Fibroblast of skin of left biceps (primary cell): Measurements from ENCODE around the gene RPS21.

Experiments used
- DNase-seq, 2 experiments: peaks; one replicate each; pipeline ENCODE4 v3.0.0-alpha.2; 2013; ENCODE audit warnings: low read depth in 2 of 2

The RPS21 gene

DNA sequence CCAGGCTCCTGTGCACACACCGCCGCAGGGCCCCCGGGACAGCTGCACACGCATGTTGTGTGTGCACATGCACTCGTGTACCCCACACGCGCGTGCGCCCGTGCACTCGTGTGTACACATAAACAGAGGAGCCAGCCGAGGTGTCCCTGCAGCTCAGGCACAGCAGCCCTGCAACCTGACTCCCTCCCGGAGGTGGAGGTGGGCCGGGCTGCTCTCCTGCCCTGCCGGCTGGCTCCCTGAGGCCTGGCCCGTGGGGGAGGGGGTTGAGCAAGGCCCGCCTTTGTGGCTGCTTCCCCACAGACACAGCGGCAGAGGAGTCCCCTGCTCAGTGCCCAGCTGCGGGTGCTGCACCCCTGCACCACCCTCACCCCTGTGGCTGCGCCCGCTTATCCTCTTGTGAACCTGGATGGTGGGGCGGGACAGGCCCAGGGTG, 39.8 kb downstream of the RPS21 start:
- DNase-seq, result no peak

DNA sequence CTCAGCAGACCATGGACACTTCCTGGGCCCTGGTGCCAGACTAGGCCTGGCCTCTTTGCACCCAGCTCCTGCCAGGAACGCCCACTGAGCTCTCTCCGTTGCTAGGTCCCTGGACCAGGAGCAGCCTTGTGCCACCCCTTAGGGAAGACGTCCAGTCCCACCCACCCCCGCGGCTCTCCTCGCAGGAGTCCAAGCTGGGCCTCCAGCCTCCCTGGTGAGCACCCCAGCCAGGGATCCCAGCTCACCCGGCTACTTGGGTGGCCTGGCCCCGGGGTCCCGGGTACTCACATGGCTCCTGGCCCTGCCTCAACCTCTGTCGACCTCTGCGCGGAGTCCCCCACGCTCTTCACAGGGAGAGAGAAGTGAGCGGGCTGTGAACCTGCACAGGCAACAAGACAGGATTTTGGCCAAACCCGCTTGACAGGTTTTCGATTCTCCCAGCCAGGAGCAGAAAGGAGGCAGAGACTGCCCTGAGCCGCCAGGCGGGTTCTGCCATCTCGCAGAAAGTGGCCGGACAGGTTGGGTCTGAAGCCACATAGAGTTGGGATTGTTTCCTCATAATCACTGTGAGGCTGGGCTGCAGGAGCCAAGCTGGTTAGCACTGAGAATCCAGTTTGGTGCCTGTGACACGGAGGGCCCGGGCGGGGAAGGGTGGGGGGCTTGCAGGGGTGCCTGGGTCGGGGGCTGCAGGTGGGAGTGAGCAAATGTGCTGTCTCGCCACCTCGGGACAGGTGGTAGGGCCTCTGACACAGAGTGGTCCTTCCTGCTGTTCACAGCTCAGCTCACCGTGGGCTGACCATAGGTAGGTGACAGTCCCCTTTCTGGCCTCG, 40.5 kb downstream of the RPS21 start, which contains the start of gene RBBP8NL:
Gene RBBP8NL (minus strand): TSS at position 368 of the 830 bp plus-strand sequence. CDS start 7,892 bp downstream, outside the sequence.
- no peak for DNase-seq

DNA sequence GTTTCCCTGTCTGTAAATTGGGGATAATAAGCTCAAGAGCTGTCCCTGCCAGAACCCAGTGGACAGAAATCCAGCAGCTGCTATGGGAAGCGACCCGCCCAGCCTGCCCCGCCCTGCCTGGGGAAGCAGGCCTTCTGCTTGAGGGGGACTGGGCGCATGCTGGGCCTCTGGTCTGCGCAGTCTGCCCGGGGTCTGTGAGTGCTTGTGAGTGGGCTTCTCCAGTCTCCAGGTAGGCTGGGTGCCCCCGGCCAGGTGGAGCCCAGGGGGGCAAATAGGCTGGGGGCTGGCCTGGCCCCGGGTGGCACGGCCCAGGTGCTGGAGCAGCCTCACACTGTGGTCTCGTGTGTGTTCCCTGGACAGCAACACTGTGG, 41.1 kb downstream of the RPS21 start:
- DNase-seq, result no peak

DNA sequence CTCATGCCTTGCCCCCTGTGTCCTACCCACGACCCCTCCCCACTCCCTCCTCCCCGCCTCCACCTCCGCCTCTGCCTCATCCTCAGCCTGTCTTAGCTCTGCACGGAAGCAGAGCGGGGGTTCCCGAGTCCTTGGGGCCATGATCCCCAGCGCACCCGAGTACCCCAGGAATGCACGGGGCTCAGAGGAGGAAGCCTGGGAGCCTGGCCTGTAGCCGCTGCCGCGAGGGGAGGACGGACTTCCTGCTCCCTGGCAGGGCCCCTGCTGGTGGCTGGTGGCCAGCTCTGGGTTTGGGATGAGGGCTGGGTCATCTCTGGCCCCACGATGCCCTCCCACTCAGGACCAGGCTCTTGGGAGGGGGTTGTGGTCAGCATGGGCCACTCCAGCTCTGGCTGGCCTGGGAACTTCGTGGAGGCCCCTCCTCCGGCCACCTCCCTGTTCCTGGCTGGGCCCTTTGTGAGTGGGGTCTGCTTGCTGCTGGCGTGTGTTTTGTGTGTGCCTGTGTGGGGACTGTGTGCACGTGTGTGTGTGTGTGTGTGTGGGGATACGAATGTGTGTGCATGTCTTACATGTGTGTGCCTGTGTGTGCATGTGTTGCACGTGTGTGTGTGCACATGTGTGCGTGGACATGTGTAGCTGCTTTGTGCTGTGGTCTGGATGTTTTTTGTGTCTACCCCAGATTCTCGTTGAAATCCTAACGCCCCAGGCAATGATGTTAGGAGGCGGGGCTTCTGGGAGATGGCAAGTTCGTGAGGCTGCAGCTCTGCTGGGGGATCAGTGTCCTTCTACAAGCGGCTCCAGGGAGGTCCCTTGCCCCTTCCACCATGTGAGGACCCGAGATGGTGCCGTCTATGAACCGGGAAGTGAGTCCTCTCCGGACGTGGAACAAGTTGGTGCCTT, 41.7 kb downstream of the RPS21 start:
- no peak for DNase-seq

DNA sequence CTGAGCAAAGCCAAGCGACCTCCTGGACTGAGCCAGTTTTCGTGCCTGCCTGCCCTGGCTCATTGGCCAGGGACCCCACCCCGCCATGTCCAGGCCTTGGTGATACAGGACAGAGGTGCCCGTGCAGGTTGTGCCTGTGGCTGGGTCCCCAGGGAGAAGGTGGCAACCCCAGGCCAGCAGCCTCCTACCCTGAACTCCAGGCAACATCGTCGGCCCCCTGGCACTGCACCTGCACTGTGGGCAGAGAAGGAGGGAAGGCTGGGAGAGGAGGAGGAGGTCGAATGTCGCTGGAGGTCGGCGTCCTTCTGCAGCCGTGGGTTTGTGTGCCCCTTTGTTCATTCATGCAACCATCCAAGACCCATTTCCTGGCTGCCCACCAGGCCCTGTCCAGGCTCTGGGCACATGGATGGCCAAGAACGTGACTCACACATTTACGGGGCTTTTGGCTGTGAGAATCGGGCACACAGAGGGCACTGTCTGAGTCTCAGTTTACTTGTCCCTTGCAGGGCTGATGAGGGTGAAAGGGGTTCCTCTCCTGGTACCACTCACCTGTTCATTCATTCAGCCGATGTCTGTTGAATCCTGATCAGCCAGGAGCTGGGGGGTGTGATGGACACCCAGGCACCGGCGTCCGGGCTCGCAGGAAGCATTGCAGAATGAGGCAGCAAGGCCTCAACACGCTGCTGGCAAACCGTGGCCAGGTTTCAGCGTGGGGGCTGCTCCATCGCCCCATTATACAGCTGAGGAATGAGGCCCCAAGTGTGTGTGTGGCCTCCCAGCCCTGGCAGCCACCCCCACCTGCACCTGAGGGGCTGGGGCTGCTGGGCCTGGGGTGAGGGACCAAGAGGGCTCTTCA, 42.8 kb downstream of the RPS21 start:
- DNase-seq, result no peak

DNA sequence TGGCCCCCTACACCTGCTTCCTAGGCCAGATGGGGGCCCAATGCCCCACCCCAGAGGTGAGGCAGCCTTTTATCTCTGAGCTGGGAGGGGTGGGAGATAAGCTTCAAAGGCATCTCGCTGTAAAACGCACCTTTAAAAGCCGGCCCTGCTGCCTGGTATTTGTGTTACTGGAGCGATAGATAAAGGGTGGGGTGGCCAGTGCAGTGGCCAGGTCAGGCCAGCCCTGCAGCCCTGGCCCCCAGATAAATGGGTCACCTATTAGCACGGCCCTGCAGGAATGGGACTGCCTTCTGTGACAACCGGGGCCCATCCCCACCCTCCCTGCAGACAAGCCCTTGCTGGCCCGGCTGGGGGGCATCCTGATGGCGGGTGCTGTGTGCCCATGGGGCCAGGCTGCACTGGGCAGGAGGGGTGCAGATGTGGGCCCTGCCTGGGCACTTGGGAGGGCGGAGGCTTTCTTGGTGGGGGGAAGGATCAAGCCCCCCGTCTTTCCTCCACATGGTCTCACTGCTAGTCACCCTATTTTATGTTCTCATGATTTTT, 43.5 kb downstream of the RPS21 start:
- no peak for DNase-seq

DNA sequence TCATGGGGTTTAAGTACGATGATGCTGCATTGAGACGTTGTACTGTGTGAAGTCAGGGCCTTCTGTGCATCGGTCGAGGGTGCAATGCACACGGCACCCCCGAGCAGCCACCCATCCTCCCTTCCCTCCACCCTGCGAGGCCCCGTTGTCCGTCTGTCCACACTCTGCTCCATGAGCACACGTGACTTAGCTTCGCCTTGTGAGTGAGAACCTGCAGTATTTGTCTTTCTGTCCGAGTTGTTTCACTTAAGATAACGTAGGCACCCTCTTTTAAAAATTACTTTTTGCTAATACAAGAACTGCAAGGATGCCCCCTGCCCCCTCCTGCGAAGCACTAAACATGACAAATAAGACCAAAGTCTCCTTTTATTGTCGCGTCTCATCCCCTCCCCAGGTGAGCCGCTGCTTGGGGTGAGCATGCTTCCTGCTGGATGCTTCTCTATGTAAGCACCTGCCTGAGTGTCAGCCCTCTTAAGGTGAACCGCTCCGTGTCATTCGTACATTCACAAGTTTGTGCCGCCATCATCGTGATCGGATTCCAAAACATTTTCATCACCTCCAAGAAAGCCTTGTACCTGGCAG, 44.1 kb downstream of the RPS21 start:
- DNase-seq, result no peak

DNA sequence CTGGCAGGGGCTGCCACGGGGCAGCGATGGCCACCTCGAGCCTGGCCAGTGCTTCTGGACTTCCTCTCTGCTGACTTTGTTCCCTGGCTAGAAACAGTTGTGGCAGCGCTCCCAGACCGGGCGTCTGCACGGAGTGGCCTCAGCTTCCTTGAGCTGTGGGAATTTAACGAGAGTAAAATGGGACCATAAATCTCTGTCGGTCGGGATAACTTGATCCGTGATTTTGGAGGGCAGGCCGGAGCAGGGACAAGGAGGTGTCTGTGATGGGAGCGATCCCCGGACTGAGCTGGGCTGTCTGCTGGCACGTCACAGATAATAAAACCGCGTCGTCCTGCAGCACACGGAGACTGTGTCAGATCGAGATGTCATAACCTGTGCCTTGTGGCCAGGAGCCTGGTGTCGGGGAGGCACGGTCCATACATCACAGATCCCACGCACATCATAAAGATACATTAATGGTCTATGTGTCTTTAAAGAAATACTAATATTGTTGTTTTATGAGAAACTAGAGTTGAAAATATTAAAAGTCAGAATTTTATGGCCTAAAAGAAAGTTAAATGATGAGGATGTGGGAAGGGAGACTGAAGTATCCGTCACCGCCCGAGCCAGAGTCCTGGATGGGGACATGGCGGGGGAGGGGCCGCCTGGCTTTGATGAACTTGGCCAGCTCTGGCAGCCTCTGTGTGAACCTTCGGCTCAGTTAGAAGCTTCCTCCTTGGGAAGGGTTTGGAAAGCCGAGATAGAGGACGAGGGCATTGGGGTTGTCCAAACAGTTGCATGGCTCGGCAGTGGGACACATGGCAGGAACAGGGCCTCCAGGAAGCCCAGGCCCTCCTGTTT, 47.0 kb downstream of the RPS21 start:
- no peak for DNase-seq

DNA sequence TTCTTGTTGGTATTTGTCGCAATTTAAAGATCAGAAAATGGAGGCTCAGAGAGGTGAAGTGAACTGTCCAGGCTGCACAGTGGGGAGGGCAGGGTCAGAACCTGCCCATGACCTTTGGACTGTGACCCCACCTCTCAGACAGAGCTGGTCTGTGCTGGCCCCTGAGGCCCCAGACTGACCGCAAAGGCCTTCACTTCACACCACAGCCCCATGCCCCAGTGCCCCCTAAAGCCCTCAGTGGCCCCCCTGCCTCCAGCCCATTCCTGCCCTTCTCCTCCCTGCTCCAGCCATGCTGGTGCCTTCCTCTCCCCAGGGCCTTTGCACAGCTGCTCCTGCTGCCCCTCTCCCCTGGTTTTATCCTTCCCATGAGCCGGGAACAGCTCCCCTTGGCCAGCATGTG, 49.8 kb downstream of the RPS21 start:
- DNase-seq, result no peak

DNA sequence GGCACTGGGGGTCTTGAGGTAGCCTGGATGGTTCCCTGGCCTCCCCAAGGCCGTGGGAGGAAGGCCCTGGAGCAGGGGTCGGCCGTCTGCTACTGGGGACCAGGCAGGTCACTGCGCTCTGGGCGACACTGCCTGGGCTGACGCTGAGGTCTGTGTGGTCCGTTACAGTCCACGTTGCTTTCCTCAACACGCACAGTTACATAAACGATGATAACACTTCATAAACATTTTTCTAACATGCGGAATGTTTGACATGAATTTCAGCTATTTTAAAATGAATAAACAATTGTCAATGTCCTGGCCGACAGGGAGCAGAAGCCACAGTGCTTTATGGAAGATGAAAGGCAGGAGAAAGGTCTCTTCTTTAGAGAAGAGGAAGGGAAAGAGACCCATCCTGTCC, 50.6 kb downstream of the RPS21 start:
- DNase-seq, result no peak

DNA sequence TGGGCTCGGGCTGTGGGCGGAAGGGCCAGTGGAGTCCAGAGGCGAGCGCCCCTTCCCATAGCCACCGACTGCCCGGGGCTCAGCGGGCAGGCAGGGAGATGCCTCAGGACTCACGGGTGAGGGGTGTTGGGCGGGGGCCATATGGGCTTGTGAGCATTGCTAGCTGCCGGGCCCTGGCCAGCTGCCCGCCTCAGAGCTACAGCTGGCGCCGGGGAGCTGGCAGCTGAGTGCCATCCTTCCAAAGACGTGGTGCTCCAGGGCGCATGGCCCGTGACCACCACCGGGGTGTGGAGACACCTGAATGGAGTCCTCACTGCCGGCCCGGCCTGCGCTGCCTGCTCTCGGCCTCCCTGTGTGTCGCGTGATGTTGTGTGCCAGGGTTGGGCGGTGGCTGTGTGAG, 51.0 kb downstream of the RPS21 start:
- DNase-seq, result no peak
